OCI-LY1 (cell line): Measurements from ENCODE around the gene TRAPPC12.

Source experiments
- H2AFZ ChIP-seq: fragments of 200-600 bp; sonication (generic), shearing (Covaris generic); 2 replicates; pipeline ENCODE4 v1.6.0; 2014; ENCODE audit warnings: antibody characterized with exemption, mild to moderate bottlenecking, low read length
- H3F3A ChIP-seq: fragments of 200-600 bp; sonication (generic), shearing (Covaris generic); 2 replicates; pipeline ENCODE4 v1.6.0; 2014; ENCODE audit warnings: mild to moderate bottlenecking, antibody characterized with exemption, low read length, moderate library complexity; ENCODE audit not compliant: insufficient read depth
- H3K27ac ChIP-seq: fragments of 200-600 bp; sonication (generic); 2 replicates; pipeline ENCODE4 v1.5.1; 2014; ENCODE audit warnings: low read length, mixed run types, mild to moderate bottlenecking, low read depth; ENCODE audit not compliant: poor library complexity, severe bottlenecking
- H3K27me3 ChIP-seq: fragments of 200-600 bp; sonication (generic); 2 replicates; pipeline ENCODE4 v1.6.0; 2014; ENCODE audit warnings: antibody characterized with exemption, mild to moderate bottlenecking, low read length, moderate library complexity; ENCODE audit not compliant: insufficient read depth
- H3K36me3 ChIP-seq: fragments of 200-600 bp; sonication (generic); 2 replicates; pipeline ENCODE4 v1.6.1; 2014; ENCODE audit warnings: mild to moderate bottlenecking, antibody characterized with exemption, low read length, moderate library complexity, mixed read lengths; ENCODE audit not compliant: insufficient read depth
- H3K4me1 ChIP-seq: fragments of 200-600 bp; sonication (generic); 2 replicates; pipeline ENCODE4 v1.5.1; 2014; ENCODE audit warnings: mild to moderate bottlenecking, low read length, moderate library complexity; ENCODE audit not compliant: insufficient read depth, severe bottlenecking
- H3K4me2 ChIP-seq: fragments of 200-600 bp; sonication (generic), shearing (Covaris generic); 2 replicates; pipeline ENCODE4 v1.6.1; 2014; ENCODE audit warnings: low read length
- H3K4me3 ChIP-seq: fragments of 200-600 bp; sonication (generic); 2 replicates; pipeline ENCODE4 v1.5.1; 2014; ENCODE audit warnings: low read length, low read depth, mild to moderate bottlenecking, mixed read lengths; ENCODE audit not compliant: poor library complexity, severe bottlenecking
- H3K79me2 ChIP-seq: fragments of 200-600 bp; shearing (Covaris generic); 2 replicates; pipeline ENCODE4 v1.6.1; 2016; ENCODE audit warnings: mixed run types, low read length, mixed read lengths; ENCODE audit not compliant: insufficient read depth
- H3K9ac ChIP-seq: fragments of 200-600 bp; sonication (generic), shearing (Covaris generic); 2 replicates; pipeline ENCODE4 v1.6.1; 2014; ENCODE audit warnings: mild to moderate bottlenecking, low read length, mixed read lengths
- H3K9me2 ChIP-seq: fragments of 200-600 bp; sonication (generic), shearing (Covaris generic); 2 replicates; pipeline ENCODE4 v1.6.1; 2014; ENCODE audit warnings: low read depth, mild to moderate bottlenecking, low read length, mixed read lengths
- H3K9me3 ChIP-seq: fragments of 200-600 bp; shearing (Covaris generic); 2 replicates; pipeline ENCODE4 v1.6.1; 2014; ENCODE audit warnings: low read length, mixed read lengths
- H4K20me1 ChIP-seq: fragments of 200-600 bp; sonication (generic), shearing (Covaris generic); 2 replicates; pipeline ENCODE4 v1.6.0; 2016; ENCODE audit warnings: mild to moderate bottlenecking, low read length; ENCODE audit not compliant: insufficient read depth
- CTCF ChIP-seq: fragments of 200-600 bp; sonication (generic), shearing (Covaris generic); IDR thresholded peaks from 2 replicates; pipeline ENCODE4 v1.5.1; 2017; ENCODE audit warnings: mild to moderate bottlenecking, antibody characterized with exemption, low read length, moderate library complexity, mixed read lengths
- EZH2 ChIP-seq: fragments of 200-600 bp; sonication (generic), shearing (Covaris generic); IDR thresholded peaks from 2 replicates; pipeline ENCODE4 v1.8.0; 2017; ENCODE audit warnings: borderline replicate concordance, mixed run types, mild to moderate bottlenecking, antibody characterized with exemption, low read length, moderate library complexity, mixed read lengths

Gene TRAPPC12

GRCh38 chr2:3486047-3487027, 106.8 kb downstream of the TRAPPC12 start:
- no peak overlapping the region for H3K4me3 ChIP-seq
- H3K79me2 ChIP-seq: no peaks in the 10 kb centered on the region
- no peaks in the 10 kb centered on the region for H3K27me3 ChIP-seq
- no peaks in the 10 kb centered on the region for H3K9me3 ChIP-seq
- no peak overlapping the region for H2AFZ ChIP-seq
- H3K9me2 ChIP-seq: no peaks in the 10 kb centered on the region
- H4K20me1 ChIP-seq: no peaks in the 10 kb centered on the region
- no peak overlapping the region for H3K4me2 ChIP-seq
- H3K4me1 ChIP-seq: peaks cover 44% of the 10 kb centered on the region
- no peak overlapping the region for H3K9ac ChIP-seq
- no peak overlapping the region for H3K27ac ChIP-seq
- no peaks in the 10 kb centered on the region for H3K36me3 ChIP-seq
- no peaks in the 10 kb centered on the region for H3F3A ChIP-seq
- TF ChIP-seq CTCF (no peak), EZH2 (no peak)

- no peaks in the 10 kb centered on the region for H3K9me3 ChIP-seq
- peak overlapping the region; percentile 86 for H3K27ac ChIP-seq
- H3K36me3 ChIP-seq: no peaks in the 10 kb centered on the region
- H3F3A ChIP-seq: no peaks in the 10 kb centered on the region
- H2AFZ ChIP-seq: no peak overlapping the region
- no peaks in the 10 kb centered on the region for H3K79me2 ChIP-seq
- no peaks in the 10 kb centered on the region for H3K9me2 ChIP-seq
- H3K9ac ChIP-seq: no peak overlapping the region
- no peak overlapping the region for H3K4me3 ChIP-seq
- peaks cover 48% of the 10 kb centered on the region for H3K4me1 ChIP-seq
- H3K27me3 ChIP-seq: no peaks in the 10 kb centered on the region
- no peak overlapping the region for H3K4me2 ChIP-seq
- TF ChIP-seq CTCF (no peak), EZH2 (no peak)
- no peaks in the 10 kb centered on the region for H4K20me1 ChIP-seq
Measured at GRCh38 chr2:3487028-3487425, 107.5 kb downstream of the TRAPPC12 start.

GRCh38 chr2:3487432-3487831, 107.9 kb downstream of the TRAPPC12 start:
- Histone ChIP-seq H3K4me3 (no peak overlapping the region), H2AFZ (no peak overlapping the region), H3K27ac (peak overlapping the region; percentile 86), H3K4me1 (peaks cover 48% of the 10 kb centered on the region), H3K9me3 (no peaks in the 10 kb centered on the region), H4K20me1 (no peaks in the 10 kb centered on the region), H3K27me3 (no peaks in the 10 kb centered on the region), H3K36me3 (no peaks in the 10 kb centered on the region), H3K79me2 (no peaks in the 10 kb centered on the region), H3K9me2 (no peaks in the 10 kb centered on the region), H3F3A (no peaks in the 10 kb centered on the region), H3K4me2 (no peak overlapping the region), H3K9ac (no peak overlapping the region; the same call in 1 of the 2 replicates)
- TF ChIP-seq CTCF (no peak), EZH2 (no peak)
